GM11168 (cell line): Measurements from ENCODE around the gene C11orf24.

Source experiments
- in situ Hi-C: fragments of 300-500 bp; cut with MboI; formaldehyde crosslinking; loops from one replicate; pipeline ENCODE4 v1.12.0; 2022; ENCODE audit warnings: low sequenced_read_pairs; ENCODE audit not compliant: unreplicated experiment

Gene C11orf24

DNA sequence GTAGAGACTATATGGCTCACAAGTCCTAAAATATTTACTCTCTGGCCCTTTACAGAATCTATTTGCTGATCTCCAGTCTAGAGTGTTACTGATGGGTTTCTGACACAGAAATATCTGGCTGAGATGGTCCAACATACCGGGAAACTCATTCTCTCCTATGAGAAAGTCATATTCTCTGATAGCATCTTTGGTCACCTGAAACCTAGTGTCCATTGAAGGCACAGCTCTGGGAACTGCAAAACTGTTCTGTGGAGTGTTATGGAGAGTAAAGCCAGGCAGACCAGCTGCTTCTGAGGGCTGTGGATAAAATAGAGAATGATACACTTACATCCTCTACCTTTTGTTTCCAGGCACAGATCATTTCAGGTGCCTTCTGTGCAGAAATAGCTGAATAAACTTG is 2.5 kb upstream of the C11orf24 start:
- in situ Hi-C loops = no loop called here

DNA sequence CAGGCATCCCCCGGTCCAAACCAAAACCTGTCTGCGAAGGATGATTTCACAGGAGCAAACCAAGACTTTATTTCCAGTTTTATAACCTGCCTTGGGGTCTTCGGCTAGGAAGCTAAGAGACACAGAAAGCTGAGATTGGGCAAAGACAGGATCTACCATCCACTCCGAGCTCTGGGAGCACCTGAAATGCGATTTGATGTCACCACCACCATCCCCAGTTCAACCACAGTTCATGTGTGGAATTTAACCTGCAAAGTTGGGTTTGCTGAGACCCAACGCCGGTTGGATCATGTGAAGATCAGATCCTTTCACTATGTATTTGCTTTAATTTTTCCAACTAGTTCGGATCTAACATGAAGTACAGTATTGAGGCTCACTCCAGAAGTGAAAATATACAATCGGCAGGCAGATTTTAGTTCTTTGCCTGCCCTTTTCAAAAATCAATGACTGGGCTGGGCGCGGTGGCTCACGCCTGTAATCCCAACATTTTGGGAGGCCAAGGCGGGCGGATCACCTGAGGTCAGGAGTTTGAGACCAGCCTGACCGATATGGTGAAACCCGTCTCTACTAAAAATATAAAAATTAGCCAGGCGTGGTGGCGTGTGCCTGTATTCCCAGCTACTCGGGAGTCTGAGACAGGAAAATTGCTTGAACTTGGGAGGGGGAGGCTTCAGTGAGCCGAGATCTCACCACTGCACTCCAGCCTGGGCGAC is 1.4 kb upstream of the C11orf24 start:
- in situ Hi-C loops = no loop called here

- in situ Hi-C loops = no loop called here
Measured at GRCh38 chr11:68271023-68271780, 571 bp downstream of the C11orf24 start.

DNA sequence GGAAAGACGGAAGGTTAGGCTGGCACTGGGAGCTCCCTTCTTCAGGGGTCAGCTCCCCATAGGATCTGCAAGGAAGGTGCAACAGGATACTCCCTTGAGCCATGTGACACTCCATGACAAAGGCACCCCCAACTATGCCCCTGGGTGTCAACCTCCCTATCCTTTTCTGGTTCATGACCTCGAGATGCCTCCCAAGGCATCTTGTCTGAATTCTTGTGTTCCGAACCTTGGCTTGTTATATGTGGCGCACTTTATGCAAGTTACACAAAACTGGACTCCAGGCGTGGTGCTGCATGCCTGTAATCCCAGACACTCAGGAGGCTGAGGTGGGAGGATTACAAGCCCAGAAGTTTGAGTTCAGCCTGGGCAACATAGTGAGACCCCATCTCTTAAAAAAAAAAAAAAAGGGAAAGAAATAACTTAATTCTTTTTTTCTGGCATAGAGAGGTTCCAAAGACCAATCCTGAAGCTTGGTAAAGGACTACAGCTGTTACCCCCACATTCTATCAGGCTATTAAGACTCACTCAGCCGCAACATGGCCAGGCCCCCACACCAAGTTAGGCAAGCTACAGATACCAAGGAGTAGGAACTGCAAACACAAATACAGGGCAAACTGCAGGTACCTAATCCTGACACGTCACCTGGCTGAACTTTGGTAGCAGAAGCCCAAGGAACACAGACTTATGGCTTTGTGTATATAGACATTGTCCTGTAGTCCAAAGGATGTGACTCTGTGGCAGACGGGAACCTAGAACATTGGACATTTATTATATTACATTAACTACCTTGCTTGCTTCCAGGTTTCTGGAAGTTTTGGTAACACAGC is 1.4 kb downstream of the C11orf24 start:
- in situ Hi-C loops = no loop called here

- in situ Hi-C loops = loop anchor here (10.0 kb wide), 1 partner anchor 115 kb away; no protein-coding TSS in a partner anchor
Measured at GRCh38 chr11:68269414-68270081, 2.2 kb downstream of the C11orf24 start.

- in situ Hi-C loops = loop anchor here (10.0 kb wide), 1 partner anchor 117 kb away; no protein-coding TSS in a partner anchor
Measured at GRCh38 chr11:68267881-68268240, 3.9 kb downstream of the C11orf24 start.

- in situ Hi-C loops = loop anchor here (10.0 kb wide), 1 partner anchor 118 kb away; no protein-coding TSS in a partner anchor
Measured at GRCh38 chr11:68266936-68267880, 4.6 kb downstream of the C11orf24 start.

DNA sequence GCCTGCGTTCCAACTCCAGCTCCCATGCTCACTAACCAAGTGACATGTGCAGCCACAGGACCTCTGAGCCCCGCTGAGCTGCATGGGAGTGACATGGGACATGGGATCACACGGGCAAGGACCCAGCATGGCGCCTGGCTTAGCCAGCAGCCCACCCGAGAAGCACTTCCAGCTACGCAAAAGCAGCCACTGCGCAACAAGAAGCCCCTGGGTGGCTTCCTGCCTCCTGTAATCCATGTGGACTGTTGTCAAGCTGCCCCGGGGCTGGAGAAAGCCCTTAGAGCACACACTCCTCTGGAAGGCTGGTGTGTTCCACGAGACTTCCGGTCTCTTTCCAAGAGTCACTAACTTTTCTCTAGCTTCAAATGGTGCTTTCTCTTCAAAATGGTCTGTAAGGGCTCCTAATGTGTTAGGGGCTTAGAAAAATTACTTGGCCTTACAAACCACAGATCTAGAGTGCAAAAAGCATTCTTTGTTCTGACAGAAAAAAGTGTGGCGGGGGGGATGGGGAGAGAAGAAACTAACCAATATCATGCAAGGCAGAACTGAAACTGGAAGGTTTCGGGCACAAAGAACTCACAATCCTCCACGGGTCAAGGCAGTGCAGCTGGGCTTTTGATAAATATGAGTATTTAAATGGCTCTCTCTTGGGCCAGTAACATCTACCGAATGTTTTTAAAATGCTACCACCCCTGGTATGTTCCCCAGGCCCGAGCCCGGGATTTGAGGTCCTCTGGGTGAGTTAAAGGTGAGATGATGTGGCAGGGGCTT is 5.5 kb downstream of the C11orf24 start:
- in situ Hi-C loops = loop anchor here (10.0 kb wide), 1 partner anchor 118 kb away; no protein-coding TSS in a partner anchor

DNA sequence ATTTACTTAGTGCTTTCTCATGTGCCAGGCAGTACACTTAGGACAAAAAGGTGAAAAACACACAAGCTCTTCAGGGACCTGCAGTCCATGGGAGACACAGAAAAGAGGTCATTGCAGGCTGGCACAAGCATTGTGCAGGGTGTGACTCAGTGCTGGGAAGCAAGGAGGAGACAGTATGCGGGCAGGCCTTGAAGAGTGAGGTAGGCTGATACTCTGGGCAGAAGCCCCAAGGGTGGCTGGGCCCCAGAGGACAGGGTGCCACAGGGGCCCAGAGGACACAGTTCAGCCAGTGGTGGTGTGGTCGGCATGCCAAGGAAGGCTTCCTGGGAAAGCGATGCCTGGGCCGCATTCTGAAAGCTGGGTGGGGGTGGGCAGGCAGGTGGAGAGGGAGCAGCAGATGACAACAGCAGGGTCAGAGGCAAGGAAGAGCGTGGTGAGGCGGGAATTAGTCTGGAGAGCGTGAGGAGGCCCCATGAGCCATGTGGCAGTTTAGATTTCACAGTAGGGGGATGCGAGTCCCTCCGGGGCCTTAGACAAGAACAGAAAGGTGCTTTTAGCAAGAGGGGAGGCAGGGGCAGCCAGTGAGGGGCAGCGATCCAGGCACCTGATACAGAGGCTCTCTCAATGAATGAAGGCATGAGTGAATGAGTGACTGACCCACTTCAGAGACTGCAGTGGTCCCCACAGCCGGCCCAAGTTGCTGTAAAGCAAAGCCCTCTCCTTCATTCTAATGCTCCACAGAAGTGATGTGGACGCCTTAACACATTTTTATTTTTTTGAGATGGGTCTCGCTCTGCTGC is 6.8 kb downstream of the C11orf24 start:
- in situ Hi-C loops = loop anchor here (10.0 kb wide), 1 partner anchor 120 kb away; no protein-coding TSS in a partner anchor

DNA sequence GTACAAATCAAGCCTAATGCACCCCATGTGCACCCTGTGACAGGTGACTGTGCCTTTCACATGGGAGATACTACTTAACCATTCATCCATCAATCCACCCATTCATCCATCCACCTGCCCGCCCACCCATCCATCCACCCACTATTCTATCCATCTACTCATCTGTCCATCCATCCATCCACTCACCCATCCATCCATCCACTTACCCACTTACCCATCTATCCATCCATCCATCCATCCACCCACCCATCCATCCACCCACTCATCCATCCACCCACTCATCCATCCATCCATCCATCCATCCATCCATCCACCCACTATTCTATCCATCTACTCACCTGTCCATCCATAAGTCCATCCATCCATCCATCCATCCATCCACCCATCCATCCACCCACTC is 7.5 kb downstream of the C11orf24 start:
- in situ Hi-C loops = loop anchor here (10.0 kb wide), 1 partner anchor 121 kb away; no protein-coding TSS in a partner anchor

- in situ Hi-C loops = loop anchor here (10.0 kb wide), 1 partner anchor 121 kb away; no protein-coding TSS in a partner anchor
Measured at GRCh38 chr11:68263444-68264035, 8.2 kb downstream of the C11orf24 start.

DNA sequence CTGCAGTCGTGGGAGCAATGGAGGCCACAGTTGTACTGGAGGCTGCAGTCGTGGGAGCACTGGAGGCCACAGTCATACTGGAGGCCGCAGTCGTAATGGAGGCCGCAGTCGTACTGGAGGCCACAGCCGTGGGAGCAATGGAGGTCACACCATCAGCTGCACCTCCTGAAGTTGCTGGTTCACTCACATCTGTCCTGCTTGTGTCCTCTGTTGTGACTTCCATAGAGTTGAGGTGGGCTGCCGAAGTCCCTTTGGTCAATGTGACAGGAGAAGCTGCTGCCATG is 9.3 kb downstream of the C11orf24 start:
- in situ Hi-C loops = loop anchor here (10.0 kb wide), 1 partner anchor 122 kb away; no protein-coding TSS in a partner anchor

DNA sequence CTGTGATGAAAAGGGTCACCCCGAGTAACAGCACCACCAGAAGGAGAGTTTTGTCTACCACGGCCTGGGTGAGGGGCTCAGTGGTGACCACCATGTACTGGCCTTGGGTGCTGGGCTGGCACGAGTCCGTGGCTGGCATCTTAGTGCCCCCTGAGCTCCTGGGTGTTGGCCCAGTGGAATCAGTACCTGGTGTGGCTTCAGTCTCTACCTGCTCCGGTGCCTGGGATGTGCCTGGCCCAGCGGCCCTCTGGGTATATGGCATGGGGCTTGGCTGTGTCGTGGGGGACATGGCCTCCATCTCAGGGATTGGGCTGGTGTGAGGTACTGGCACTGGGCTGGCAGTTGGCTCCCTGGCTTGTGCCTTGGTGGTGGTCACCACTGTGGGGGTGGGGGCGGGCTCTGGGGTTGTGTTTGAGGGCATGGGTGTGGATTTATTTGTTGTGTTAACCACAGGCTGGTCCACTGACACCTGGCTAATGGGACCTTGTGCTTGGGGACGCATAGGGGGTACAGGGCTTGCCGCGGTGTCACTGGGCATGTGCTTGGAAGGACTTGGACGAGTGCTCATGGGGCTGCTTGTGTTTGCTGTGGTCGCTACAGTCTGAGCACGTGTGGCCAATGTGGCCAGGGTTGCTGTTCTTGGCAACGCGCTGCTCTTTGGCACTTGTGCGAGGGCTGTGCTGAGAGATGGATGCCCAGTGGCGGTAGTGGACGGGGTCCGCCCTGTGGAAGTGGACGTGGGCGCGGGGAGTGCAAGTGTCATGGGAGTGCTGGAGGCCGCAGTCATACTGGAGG is 9.8 kb downstream of the C11orf24 start:
- in situ Hi-C loops = loop anchor here (10.0 kb wide), 1 partner anchor 123 kb away; no protein-coding TSS in a partner anchor

DNA sequence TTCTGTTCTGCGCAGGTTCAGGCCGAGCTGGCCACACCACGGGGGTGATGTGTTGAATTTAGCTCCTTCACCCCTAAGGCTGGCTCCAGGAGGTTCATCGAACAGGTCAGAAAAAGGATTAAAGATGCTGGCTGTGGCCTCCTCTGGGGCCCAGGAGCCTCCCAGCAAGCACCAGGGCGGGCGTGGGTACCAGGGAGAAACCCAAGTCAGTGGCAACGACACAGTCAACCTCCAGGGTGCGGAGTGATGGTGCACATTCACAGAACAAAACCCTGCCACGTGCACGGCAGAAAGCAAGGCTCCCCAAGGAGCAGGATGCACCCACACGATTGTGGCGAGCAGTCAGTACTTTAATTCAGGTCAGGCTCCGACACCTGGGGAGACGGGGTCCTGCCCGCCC is 10.8 kb downstream of the C11orf24 start:
- in situ Hi-C loops = loop anchor here (10.0 kb wide), 1 partner anchor 124 kb away; no protein-coding TSS in a partner anchor

DNA sequence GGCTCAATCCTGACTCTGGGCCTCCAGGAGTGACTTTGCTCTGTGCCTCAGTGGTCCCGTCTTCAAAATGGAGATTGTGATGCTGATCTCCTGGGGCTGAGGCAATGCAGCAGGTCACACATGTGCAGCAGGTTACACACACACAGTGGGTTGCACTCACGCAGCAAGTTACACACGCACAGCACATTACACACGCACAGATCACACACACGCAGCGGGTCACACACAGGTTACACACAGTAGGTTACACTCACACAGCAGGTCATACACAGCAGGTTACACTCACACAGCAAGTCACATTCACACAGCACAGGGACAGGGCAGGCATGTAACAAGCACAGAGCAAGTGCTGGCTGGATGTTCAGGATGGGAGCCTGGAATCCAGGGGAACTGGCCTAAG is 11.3 kb downstream of the C11orf24 start:
- in situ Hi-C loops = loop anchor here (10.0 kb wide), 1 partner anchor 124 kb away; no protein-coding TSS in a partner anchor
